Measurements from ENCODE around the gene SIGLEC6. TPM values are rescaled to one million over a fixed set of nuclear protein-coding genes. Genes with fewer than 3 reads are reported as not detected.

SIGLEC6 gene
- total RNA-seq (2014; rRNA removed; shearing (Covaris generic); ENCODE audit: low replicate concordance): not detected in 2 replicates

GRCh38 chr19:51531349-51532315 is at the start of gene SIGLEC6:
Gene SIGLEC6, minus strand, starts transcription at chr19:51531670. Its CDS starts 22 bp downstream, at chr19:51531648.
- Histone ChIP-seq H3K36me3 (no peaks in the 10 kb centered on the region), H3K27me3 (peaks cover 31% of the 10 kb centered on the region), H3K4me3 (no peak within 1 kb of the TSS), H3K9me3 (no peaks in the 10 kb centered on the region)
- no peak for DNase-seq

- Histone ChIP-seq H3K4me3 (no peak overlapping the region), H3K27me3 (no peaks in the 10 kb centered on the region), H3K9me3 (peaks cover under 1% of the 10 kb centered on the region; the same call in 1 of the 2 replicates), H3K36me3 (peaks cover 44% of the 10 kb centered on the region)
- DNase-seq: no peak
Measured at GRCh38 chr19:51576850-51577249, 45.4 kb upstream of the SIGLEC6 start.

GRCh38 chr19:51573331-51573730 is 41.9 kb upstream of the SIGLEC6 start:
- Histone ChIP-seq H3K4me3 (no peak overlapping the region), H3K36me3 (peaks cover 24% of the 10 kb centered on the region), H3K27me3 (no peaks in the 10 kb centered on the region), H3K9me3 (no peaks in the 10 kb centered on the region)
- no peak for DNase-seq

GRCh38 chr19:51572908-51573307 is 41.4 kb upstream of the SIGLEC6 start:
- Histone ChIP-seq H3K9me3 (no peaks in the 10 kb centered on the region), H3K4me3 (no peak overlapping the region), H3K27me3 (0 out of 2 replicates have a peak, but pooled peaks cover 3% of the 10 kb centered on the region), H3K36me3 (peaks cover 22% of the 10 kb centered on the region)
- no peak for DNase-seq

- peaks cover 20% of the 10 kb centered on the region for H3K36me3 ChIP-seq
- H3K4me3 ChIP-seq: no peak overlapping the region; the same call in 1 of the 2 replicates
- no peaks in the 10 kb centered on the region for H3K9me3 ChIP-seq
- H3K27me3 ChIP-seq: 0 out of 2 replicates have a peak, but pooled peaks cover 3% of the 10 kb centered on the region
- no peak for DNase-seq
Measured at GRCh38 chr19:51572410-51572809, 40.9 kb upstream of the SIGLEC6 start.

- peak overlapping the region; percentile 70 for H3K4me3 ChIP-seq
- H3K27me3 ChIP-seq: 0 out of 2 replicates have a peak, but pooled peaks cover 3% of the 10 kb centered on the region
- no peaks in the 10 kb centered on the region for H3K9me3 ChIP-seq
- DNase-seq: no peak
- peaks cover 13% of the 10 kb centered on the region for H3K36me3 ChIP-seq
Measured at GRCh38 chr19:51571599-51571998, 40.1 kb upstream of the SIGLEC6 start.

GRCh38 chr19:51570962-51571575 is 39.6 kb upstream of the SIGLEC6 start, which contains the start of gene ZNF175:
Gene ZNF175, plus strand, starts transcription at chr19:51571283. Its CDS starts 2,047 bp downstream, at chr19:51573330.
- Histone ChIP-seq H3K36me3 (peaks cover 13% of the 10 kb centered on the region), H3K9me3 (no peaks in the 10 kb centered on the region), H3K27me3 (peaks cover 5% of the 10 kb centered on the region; the same call in 1 of the 2 replicates), H3K4me3 (peak within 1 kb of the TSS; percentile 70)
- DNase-seq: peak; percentile 91

- Histone ChIP-seq H3K36me3 (peaks cover 6% of the 10 kb centered on the region; the same call in 1 of the 2 replicates), H3K9me3 (no peaks in the 10 kb centered on the region), H3K27me3 (peaks cover 7% of the 10 kb centered on the region; the same call in 1 of the 2 replicates), H3K4me3 (no peak overlapping the region)
- DNase-seq: no peak
Measured at GRCh38 chr19:51568456-51568855, 37.0 kb upstream of the SIGLEC6 start.

- Histone ChIP-seq H3K36me3 (no peaks in the 10 kb centered on the region; the same call in 1 of the 2 replicates), H3K9me3 (no peaks in the 10 kb centered on the region), H3K4me3 (no peak overlapping the region), H3K27me3 (peaks cover 7% of the 10 kb centered on the region; the same call in 1 of the 2 replicates)
- DNase-seq: no peak
Measured at GRCh38 chr19:51567583-51567982, 36.1 kb upstream of the SIGLEC6 start.

- no peak overlapping the region for H3K4me3 ChIP-seq
- no peak for DNase-seq
- H3K27me3 ChIP-seq: peaks cover 7% of the 10 kb centered on the region; the same call in 1 of the 2 replicates
- H3K9me3 ChIP-seq: no peaks in the 10 kb centered on the region
- H3K36me3 ChIP-seq: no peaks in the 10 kb centered on the region
Measured at GRCh38 chr19:51566489-51567100, 35.1 kb upstream of the SIGLEC6 start.

- no peak for DNase-seq
- H3K9me3 ChIP-seq: no peaks in the 10 kb centered on the region
- peaks cover 7% of the 10 kb centered on the region; the same call in 1 of the 2 replicates for H3K27me3 ChIP-seq
Measured at GRCh38 chr19:51565583-51565982, 34.1 kb upstream of the SIGLEC6 start.

GRCh38 chr19:51564791-51565190 is 33.3 kb upstream of the SIGLEC6 start:
- H3K36me3 ChIP-seq: no peaks in the 10 kb centered on the region
- no peak for DNase-seq
- H3K27me3 ChIP-seq: peaks cover 7% of the 10 kb centered on the region; the same call in 1 of the 2 replicates

More at GRCh38 chr19:51565583-51565982, 34.1 kb upstream of the SIGLEC6 start:
- no peak overlapping the region for H3K4me3 ChIP-seq
- no peaks in the 10 kb centered on the region for H3K36me3 ChIP-seq

GRCh38 chr19:51560339-51560738 is 28.9 kb upstream of the SIGLEC6 start:
- Histone ChIP-seq H3K9me3 (no peaks in the 10 kb centered on the region), H3K27me3 (no peaks in the 10 kb centered on the region; the same call in 1 of the 2 replicates), H3K4me3 (no peak overlapping the region), H3K36me3 (no peaks in the 10 kb centered on the region)
- no peak for DNase-seq

More at GRCh38 chr19:51564791-51565190, 33.3 kb upstream of the SIGLEC6 start:
- H3K4me3 ChIP-seq: no peak overlapping the region
- no peaks in the 10 kb centered on the region for H3K9me3 ChIP-seq

GRCh38 chr19:51559240-51559639 is 27.8 kb upstream of the SIGLEC6 start:
- Histone ChIP-seq H3K36me3 (no peaks in the 10 kb centered on the region), H3K9me3 (no peaks in the 10 kb centered on the region), H3K4me3 (no peak overlapping the region), H3K27me3 (no peaks in the 10 kb centered on the region)
- no peak for DNase-seq

GRCh38 chr19:51552996-51553725 is 21.7 kb upstream of the SIGLEC6 start:
- peak; percentile 67 for DNase-seq
- Histone ChIP-seq H3K27me3 (peaks cover 3% of the 10 kb centered on the region; the same call in 1 of the 2 replicates), H3K9me3 (no peaks in the 10 kb centered on the region), H3K36me3 (no peaks in the 10 kb centered on the region), H3K4me3 (no peak overlapping the region)

GRCh38 chr19:51552608-51552995 is 21.1 kb upstream of the SIGLEC6 start:
- no peaks in the 10 kb centered on the region for H3K9me3 ChIP-seq
- DNase-seq: no peak
- peaks cover 3% of the 10 kb centered on the region; the same call in 1 of the 2 replicates for H3K27me3 ChIP-seq
- H3K36me3 ChIP-seq: no peaks in the 10 kb centered on the region
- H3K4me3 ChIP-seq: no peak overlapping the region
